GM19467 (cell line): ENCODE measurements around the gene SLCO2B1.

Experiments used
- ATAC-seq: cut with Tn5 transposase; IDR thresholded peaks from one replicate; pipeline ENCODE4 v1.9.1; 2021; ENCODE audit warnings: mild to moderate bottlenecking, moderate library complexity; ENCODE audit not compliant: unreplicated experiment

SLCO2B1 gene

GRCh38 chr11:75245356-75246005 is 94.6 kb downstream of the SLCO2B1 start:
- ATAC-seq: no peak

GRCh38 chr11:75246006-75246670 is 95.2 kb downstream of the SLCO2B1 start:
- no peak for ATAC-seq

GRCh38 chr11:75246671-75247350 is 95.9 kb downstream of the SLCO2B1 start:
- ATAC-seq: no peak

- ATAC-seq: no peak
Measured at GRCh38 chr11:75248924-75249256, 98.0 kb downstream of the SLCO2B1 start.

GRCh38 chr11:75249704-75250103 is 98.8 kb downstream of the SLCO2B1 start:
- ATAC-seq: no peak

- ATAC-seq: no peak
Measured at GRCh38 chr11:75254326-75254725, 103.4 kb downstream of the SLCO2B1 start.
